ENCODE data around the gene RAD9A.
A peak's percentile ranks its signal among the peaks of the same experiment; 100 is the strongest.

RAD9A gene

GRCh38 chr11:67357831-67358670 lies 33.7 kb upstream of the RAD9A start:
- DNase-seq, result no peak

- no peak for DNase-seq
These were observed 27.6 kb upstream of the RAD9A start for GRCh38 chr11:67364169-67364568.

- no peak for DNase-seq
These were observed 26.7 kb upstream of the RAD9A start for GRCh38 chr11:67364783-67365722.

- DNase-seq, result no peak
These were observed 25.9 kb upstream of the RAD9A start for GRCh38 chr11:67365736-67366444.

GRCh38 chr11:67366546-67366945 lies 25.2 kb upstream of the RAD9A start:
- DNase-seq, result no peak

- DNase-seq, result no peak
These were observed 24.6 kb upstream of the RAD9A start for GRCh38 chr11:67366961-67367760.

GRCh38 chr11:67367761-67368227 lies 24.0 kb upstream of the RAD9A start:
- DNase-seq, result no peak

- DNase-seq, result no peak
These were observed 23.2 kb upstream of the RAD9A start for GRCh38 chr11:67368621-67369020.

GRCh38 chr11:67369275-67369674 lies 22.5 kb upstream of the RAD9A start:
- no peak for DNase-seq

- no peak for DNase-seq
These were observed 21.9 kb upstream of the RAD9A start for GRCh38 chr11:67369801-67370284.

- no peak for DNase-seq
These were observed 21.3 kb upstream of the RAD9A start for GRCh38 chr11:67370351-67371076.

GRCh38 chr11:67371189-67371910 lies 20.4 kb upstream of the RAD9A start:
- DNase-seq, result peak; percentile 18

- DNase-seq, result no peak
These were observed 19.9 kb upstream of the RAD9A start for GRCh38 chr11:67371911-67372320.

GRCh38 chr11:67372321-67372992 lies 19.3 kb upstream of the RAD9A start:
- DNase-seq, result no peak

- DNase-seq, result peak; percentile 26
These were observed 18.7 kb upstream of the RAD9A start, which contains the start of gene CLCF1 for GRCh38 chr11:67372993-67373647. TSS of gene CLCF1 (minus strand) at chr11:67373598. CDS start at chr11:67373539, 59 bp downstream.

- no peak for DNase-seq
These were observed 17.9 kb upstream of the RAD9A start for GRCh38 chr11:67373648-67374570.

- DNase-seq, result no peak
These were observed 17.1 kb upstream of the RAD9A start for GRCh38 chr11:67374571-67375281.
